ENCODE measurements around the gene OR8B4. TPM values are rescaled to one million over a fixed set of nuclear protein-coding genes. Genes with fewer than 3 reads are reported as not detected.

The OR8B4 gene
- total and polyA plus RNA-seq, 4 donors: not detected

- Histone ChIP-seq H3K27me3 (ENCODE audit: control insufficient read depth in 3 of 3, insufficient read depth in 3 of 3, low read length in 2 of 3) (no peaks in the 10 kb centered on the region), H3K4me3 (no peak overlapping the region), H3K9me3 (ENCODE audit: control insufficient read depth in 4 of 4, insufficient read depth in 3 of 4, low read length in 3 of 4) (no peaks in the 10 kb centered on the region), H3K4me1 (ENCODE audit: control insufficient read depth in 5 of 5, insufficient read depth in 5 of 5, low read length in 5 of 5) (peaks cover 0 to 2% (median 0%) of the 10 kb centered on the region in 5 donors), H3K36me3 (ENCODE audit: control insufficient read depth in 4 of 4, insufficient read depth in 4 of 4, low read length in 4 of 4) (no peaks in the 10 kb centered on the region), H3K27ac (ENCODE audit: low read depth in 1 of 2, low read length in 1 of 2) (no peak overlapping the region), H3K9ac (ENCODE audit: insufficient read depth in 1 of 2, low read length in 2 of 2) (no peak overlapping the region)
- no peak for TF ChIP-seq CTCF (IDR thresholded peaks at IDR 0.05; ENCODE audit: control extremely low read depth, extremely low read depth)
- DNase-seq: peak in 1 of 3 donors; percentile 16
- no peak for ATAC-seq (ENCODE audit: insufficient read depth, low FRiP score)
- 77 to 84% methylated on average over 11 of the region's 11 CpGs for WGBS, 2 donors
Measured at GRCh38 chr11:124470561-124471227, 46.0 kb upstream of the OR8B4 start.

GRCh38 chr11:124467381-124467927 is 42.8 kb upstream of the OR8B4 start:
- H3K4me1 ChIP-seq (ENCODE audit: control insufficient read depth in 5 of 5, insufficient read depth in 5 of 5, low read length in 5 of 5): no peaks in the 10 kb centered on the region
- no peaks in the 10 kb centered on the region for H3K27me3 ChIP-seq (ENCODE audit: control insufficient read depth in 3 of 3, insufficient read depth in 3 of 3, low read length in 2 of 3)
- no peak overlapping the region for H3K4me3 ChIP-seq
- peaks cover 0 to 2% (median 0%) of the 10 kb centered on the region in 4 donors for H3K9me3 ChIP-seq (ENCODE audit: control insufficient read depth in 4 of 4, insufficient read depth in 3 of 4, low read length in 3 of 4)
- H3K36me3 ChIP-seq (ENCODE audit: control insufficient read depth in 4 of 4, insufficient read depth in 4 of 4, low read length in 4 of 4): no peaks in the 10 kb centered on the region
- H3K9ac ChIP-seq (ENCODE audit: insufficient read depth in 1 of 2, low read length in 2 of 2): no peak overlapping the region
- H3K27ac ChIP-seq (ENCODE audit: low read depth in 1 of 2, low read length in 1 of 2): no peak overlapping the region
- no peak for TF ChIP-seq CTCF (IDR thresholded peaks at IDR 0.05; ENCODE audit: control extremely low read depth, extremely low read depth)
- WGBS, 2 donors: 69 to 70% methylated on average over 8 of the region's 8 CpGs
- ATAC-seq (ENCODE audit: insufficient read depth, low FRiP score) (peak; percentile 32), DNase-seq (peak in 1 of 3 donors; percentile 45)

GRCh38 chr11:124465368-124465767 is 40.7 kb upstream of the OR8B4 start:
- no peak overlapping the region for H3K27ac ChIP-seq (ENCODE audit: low read depth in 1 of 2, low read length in 1 of 2)
- ATAC-seq (ENCODE audit: insufficient read depth, low FRiP score) (no peak), DNase-seq (no peak)
- H3K4me3 ChIP-seq: no peak overlapping the region
- TF ChIP-seq CTCF (IDR thresholded peaks at IDR 0.05; ENCODE audit: control extremely low read depth, extremely low read depth): no peak
- no peaks in the 10 kb centered on the region for H3K27me3 ChIP-seq (ENCODE audit: control insufficient read depth in 3 of 3, insufficient read depth in 3 of 3, low read length in 2 of 3)
- H3K9ac ChIP-seq (ENCODE audit: insufficient read depth in 1 of 2, low read length in 2 of 2): no peak overlapping the region
- no peaks in the 10 kb centered on the region for H3K4me1 ChIP-seq (ENCODE audit: control insufficient read depth in 5 of 5, insufficient read depth in 5 of 5, low read length in 5 of 5)
- H3K36me3 ChIP-seq (ENCODE audit: control insufficient read depth in 4 of 4, insufficient read depth in 4 of 4, low read length in 4 of 4): no peaks in the 10 kb centered on the region
- H3K9me3 ChIP-seq (ENCODE audit: control insufficient read depth in 4 of 4, insufficient read depth in 3 of 4, low read length in 3 of 4): peaks cover 0 to 2% (median 0%) of the 10 kb centered on the region in 4 donors
- WGBS, 2 donors: 81 to 93% methylated on average over 4 of the region's 4 CpGs
